ENCODE measurements around the gene COL8A1. TPM values are rescaled to one million over a fixed set of nuclear protein-coding genes. Genes with fewer than 3 reads are reported as not detected.

The COL8A1 gene
- total and polyA plus RNA-seq, 4 experiments from 2014 or later = not detected

DNA sequence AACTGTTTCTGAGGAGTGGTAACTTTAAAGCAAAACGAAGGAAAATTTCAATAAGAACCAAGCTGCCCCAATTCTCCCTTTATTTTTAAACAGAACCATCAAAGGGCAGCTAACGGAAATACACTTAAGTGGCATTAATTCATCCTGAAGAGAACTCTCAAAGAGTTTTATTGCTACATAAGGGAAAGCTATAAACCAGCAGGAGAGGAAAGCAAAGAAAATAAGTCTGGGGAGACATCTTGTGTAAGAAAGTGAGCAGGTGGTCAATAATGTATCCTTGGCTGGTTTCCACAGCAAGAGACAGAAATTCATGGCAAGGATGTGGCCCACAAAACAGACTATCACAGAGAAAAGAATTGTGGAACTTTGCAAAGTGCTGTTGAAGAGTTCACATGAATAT lies 139.3 kb downstream of the COL8A1 start:
- no peak overlapping the region for H3K27ac ChIP-seq (ENCODE audit: low read depth, low read length)
- CTCF ChIA-PET (ENCODE audit: partially characterized antibody) = no interaction called here
- no peaks in the 10 kb centered on the region for H3K4me1 ChIP-seq (ENCODE audit: insufficient read depth, low read length)
- H3K9me3 ChIP-seq (ENCODE audit: control insufficient read depth in 1 of 2, low read length in 2 of 2) = no peaks in the 10 kb centered on the region
- Mint-ChIP-seq H3K4me1 (peaks cover 0 to 8% (median 6%) of the 10 kb centered on the region in 4 donors), H3K9me3 (no peaks in the 10 kb centered on the region), H3K27ac (no peak overlapping the region), H3K27me3 (peaks cover 5 to 18% of the 10 kb centered on the region in 2 donors), H3K36me3 (no peaks in the 10 kb centered on the region), H3K4me3 (no peak overlapping the region)
- no peaks in the 10 kb centered on the region for H3K27me3 ChIP-seq (ENCODE audit: insufficient read depth, low read length)
- intact Hi-C loops (cut with micrococcal nuclease) = no loop called here
- H3K36me3 ChIP-seq (ENCODE audit: insufficient read depth, low read length) = no peaks in the 10 kb centered on the region
- H3K4me3 ChIP-seq (ENCODE audit: low read length in 2 of 2) = no peak overlapping the region
- no peak for DNase-seq
- POLR2A ChIA-PET (ENCODE audit: partially characterized antibody) = no interaction called here

DNA sequence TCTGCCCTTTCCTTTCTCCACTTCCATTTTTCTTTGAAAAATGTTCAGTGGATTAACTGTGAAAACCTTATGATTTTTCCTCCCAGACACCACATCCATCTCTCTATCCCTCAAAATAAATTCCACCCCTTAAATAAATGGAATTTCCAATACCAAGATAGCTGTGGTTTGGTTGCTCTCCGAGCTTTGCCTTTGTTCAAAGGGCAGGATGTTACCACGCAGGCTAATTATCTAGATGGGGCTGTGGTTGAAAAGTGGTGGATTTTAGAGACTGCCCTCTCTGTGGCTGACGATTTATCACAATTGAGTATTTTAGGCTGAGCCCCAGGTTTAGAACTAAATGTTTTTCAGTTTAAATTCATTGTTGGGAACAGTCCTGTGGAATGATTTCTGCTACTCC lies 142.4 kb downstream of the COL8A1 start:
- H3K4me1 ChIP-seq (ENCODE audit: insufficient read depth, low read length) = no peaks in the 10 kb centered on the region
- no peak for DNase-seq
- H3K9me3 ChIP-seq (ENCODE audit: control insufficient read depth in 1 of 2, low read length in 2 of 2) = no peaks in the 10 kb centered on the region
- H3K4me1 Mint-ChIP-seq = peaks cover 0 to 8% (median 6%) of the 10 kb centered on the region in 4 donors
- no peaks in the 10 kb centered on the region for H3K9me3 Mint-ChIP-seq
- ChIA-PET CTCF (ENCODE audit: partially characterized antibody) (no interaction called here), POLR2A (ENCODE audit: partially characterized antibody) (no interaction called here)
- H3K27me3 Mint-ChIP-seq = peaks cover 5 to 18% of the 10 kb centered on the region in 2 donors
- no peaks in the 10 kb centered on the region for H3K36me3 Mint-ChIP-seq
- no peaks in the 10 kb centered on the region for H3K36me3 ChIP-seq (ENCODE audit: insufficient read depth, low read length)
- no peak overlapping the region for H3K4me3 ChIP-seq (ENCODE audit: low read length in 2 of 2)
- H3K27me3 ChIP-seq (ENCODE audit: insufficient read depth, low read length) = no peaks in the 10 kb centered on the region
- H3K27ac ChIP-seq (ENCODE audit: low read depth, low read length) = no peak overlapping the region
- H3K27ac Mint-ChIP-seq = no peak overlapping the region
- H3K4me3 Mint-ChIP-seq = no peak overlapping the region
- intact Hi-C loops (cut with micrococcal nuclease) = no loop called here

DNA sequence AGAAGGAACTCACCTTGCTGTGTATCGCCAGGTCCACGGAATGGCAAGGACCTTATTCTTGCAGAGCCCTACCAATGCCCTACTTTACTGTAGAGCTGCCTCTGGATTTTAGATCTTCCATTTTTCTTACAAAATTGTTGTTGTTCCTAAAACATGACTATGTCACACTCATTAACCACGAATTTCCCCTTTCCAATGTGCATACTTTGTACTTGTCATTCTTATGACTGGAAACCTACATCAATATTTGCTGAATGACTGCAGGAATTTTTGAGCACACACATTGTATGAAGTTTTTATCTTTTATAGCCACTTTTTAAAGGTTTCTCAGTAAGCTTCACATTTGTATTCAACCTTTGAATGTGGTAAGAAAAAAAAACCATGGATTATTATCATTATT lies 143.4 kb downstream of the COL8A1 start:
- intact Hi-C loops (cut with micrococcal nuclease) = no loop called here
- H3K4me1 ChIP-seq (ENCODE audit: insufficient read depth, low read length) = no peaks in the 10 kb centered on the region
- no peak overlapping the region for H3K27ac Mint-ChIP-seq

DNA sequence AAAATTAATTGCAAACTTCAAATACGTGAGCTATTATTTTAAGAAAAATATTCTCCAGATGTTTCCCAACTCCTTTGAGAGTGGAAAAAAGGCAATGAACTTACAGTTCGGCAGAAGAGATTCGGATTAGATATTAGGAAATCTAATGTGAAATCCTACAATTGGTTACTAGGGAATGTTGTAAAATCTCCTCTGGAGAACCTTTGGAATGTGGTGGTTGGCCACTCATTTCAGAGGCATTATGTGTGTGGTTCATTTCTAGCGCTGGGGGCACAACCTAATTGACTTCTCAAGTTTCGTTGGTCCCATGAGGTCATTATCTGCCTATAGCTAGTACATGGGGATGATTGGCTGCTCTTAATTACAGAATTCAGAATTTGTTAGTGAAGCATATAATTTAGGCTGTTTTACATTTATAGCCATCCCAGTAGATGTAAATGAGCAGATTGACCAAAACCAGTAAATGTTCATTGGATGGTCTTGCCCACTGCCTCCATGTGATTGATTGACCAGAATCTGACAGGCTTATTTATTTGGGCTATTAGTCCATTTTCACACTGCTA lies 144.7 kb downstream of the COL8A1 start:
- ChIA-PET CTCF (ENCODE audit: partially characterized antibody) (interaction anchor here (0.8 kb wide), 1 partner anchor 25 kb away, joined by 3 read pairs; no protein-coding TSS in a partner anchor), POLR2A (ENCODE audit: partially characterized antibody) (no interaction called here)
- Mint-ChIP-seq H3K9me3 (no peaks in the 10 kb centered on the region), H3K27ac (no peak overlapping the region), H3K27me3 (peaks cover 5 to 12% of the 10 kb centered on the region in 2 donors), H3K4me3 (no peak overlapping the region), H3K36me3 (no peaks in the 10 kb centered on the region), H3K4me1 (peaks cover 0 to 8% (median 5%) of the 10 kb centered on the region in 4 donors)
- no peaks in the 10 kb centered on the region for H3K27me3 ChIP-seq (ENCODE audit: insufficient read depth, low read length)
- H3K36me3 ChIP-seq (ENCODE audit: insufficient read depth, low read length) = no peaks in the 10 kb centered on the region
- no peak for DNase-seq
- intact Hi-C loops (cut with micrococcal nuclease) = no loop called here
- H3K4me1 ChIP-seq (ENCODE audit: insufficient read depth, low read length) = no peaks in the 10 kb centered on the region
- no peak overlapping the region for H3K27ac ChIP-seq (ENCODE audit: low read depth, low read length)
- no peaks in the 10 kb centered on the region for H3K9me3 ChIP-seq (ENCODE audit: control insufficient read depth in 1 of 2, low read length in 2 of 2)
- no peak overlapping the region for H3K4me3 ChIP-seq (ENCODE audit: low read length in 2 of 2)

More for the DNA sequence above, 143.4 kb downstream of the COL8A1 start:
- Mint-ChIP-seq H3K4me1 (peaks cover 0 to 8% (median 5%) of the 10 kb centered on the region in 4 donors), H3K27me3 (peaks cover 5 to 18% of the 10 kb centered on the region in 2 donors), H3K4me3 (no peak overlapping the region), H3K9me3 (no peaks in the 10 kb centered on the region), H3K36me3 (no peaks in the 10 kb centered on the region)
- ChIA-PET CTCF (ENCODE audit: partially characterized antibody) (no interaction called here), POLR2A (ENCODE audit: partially characterized antibody) (no interaction called here)
- DNase-seq = no peak
- no peaks in the 10 kb centered on the region for H3K9me3 ChIP-seq (ENCODE audit: control insufficient read depth in 1 of 2, low read length in 2 of 2)
- no peaks in the 10 kb centered on the region for H3K36me3 ChIP-seq (ENCODE audit: insufficient read depth, low read length)
- H3K27ac ChIP-seq (ENCODE audit: low read depth, low read length) = no peak overlapping the region
- no peak overlapping the region for H3K4me3 ChIP-seq (ENCODE audit: low read length in 2 of 2)
- no peaks in the 10 kb centered on the region for H3K27me3 ChIP-seq (ENCODE audit: insufficient read depth, low read length)

DNA sequence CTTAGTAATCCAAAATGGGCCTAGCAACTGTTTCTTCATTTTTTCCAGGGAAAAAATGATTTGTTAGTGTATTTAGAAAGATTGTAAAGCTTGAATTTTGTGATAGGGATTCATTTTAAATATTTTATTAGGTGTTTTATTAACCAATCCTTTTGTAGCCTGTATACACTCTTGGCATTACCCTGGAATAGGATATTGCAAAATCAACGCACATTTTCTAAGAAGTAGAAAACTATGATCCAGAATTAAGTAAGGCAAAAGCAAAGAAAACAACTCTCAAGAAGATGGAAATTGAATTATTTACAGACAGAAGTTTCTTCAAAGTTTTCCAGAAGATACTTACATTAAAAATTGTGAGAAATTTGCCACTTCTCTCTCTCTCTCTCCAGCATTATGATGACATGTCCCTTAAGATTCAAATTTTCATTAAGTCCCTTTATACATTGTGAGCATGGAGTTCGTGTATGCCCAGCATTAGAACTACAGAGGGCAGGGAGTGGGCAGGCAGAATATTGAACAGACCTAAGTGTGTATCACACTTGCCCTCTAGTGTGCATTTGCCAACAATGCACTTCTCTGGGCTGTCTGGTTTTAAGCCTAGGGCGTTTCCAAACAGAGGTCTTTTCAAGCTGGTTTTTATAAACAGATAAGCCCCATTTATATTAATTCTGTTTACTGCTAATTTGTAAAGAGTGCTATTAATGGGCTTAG lies 150.8 kb downstream of the COL8A1 start:
- Histone ChIP-seq H3K4me3 (ENCODE audit: low read length in 2 of 2) (no peak overlapping the region), H3K4me1 (ENCODE audit: insufficient read depth, low read length) (no peaks in the 10 kb centered on the region), H3K27me3 (ENCODE audit: insufficient read depth, low read length) (no peaks in the 10 kb centered on the region), H3K27ac (ENCODE audit: low read depth, low read length) (no peak overlapping the region), H3K36me3 (ENCODE audit: insufficient read depth, low read length) (no peaks in the 10 kb centered on the region), H3K9me3 (ENCODE audit: control insufficient read depth in 1 of 2, low read length in 2 of 2) (no peaks in the 10 kb centered on the region)
- intact Hi-C loops (cut with micrococcal nuclease) = loop anchor here (1.0 kb wide), 1 partner anchor 972 kb away; no protein-coding TSS in a partner anchor
- ChIA-PET POLR2A (ENCODE audit: partially characterized antibody) (no interaction called here), CTCF (ENCODE audit: partially characterized antibody) (interaction anchor here (1.0 kb wide), 1 partner anchor 972 kb away, joined by 4 read pairs; no protein-coding TSS in a partner anchor)
- Mint-ChIP-seq H3K27me3 (peaks cover 0 to 4% of the 10 kb centered on the region in 2 donors), H3K9me3 (no peaks in the 10 kb centered on the region), H3K27ac (no peak overlapping the region), H3K36me3 (no peaks in the 10 kb centered on the region), H3K4me1 (peaks cover 0 to 2% (median under 1%) of the 10 kb centered on the region in 4 donors), H3K4me3 (no peak overlapping the region)
- peak in 2 of 5 donors; percentile 7 to 9 for DNase-seq

DNA sequence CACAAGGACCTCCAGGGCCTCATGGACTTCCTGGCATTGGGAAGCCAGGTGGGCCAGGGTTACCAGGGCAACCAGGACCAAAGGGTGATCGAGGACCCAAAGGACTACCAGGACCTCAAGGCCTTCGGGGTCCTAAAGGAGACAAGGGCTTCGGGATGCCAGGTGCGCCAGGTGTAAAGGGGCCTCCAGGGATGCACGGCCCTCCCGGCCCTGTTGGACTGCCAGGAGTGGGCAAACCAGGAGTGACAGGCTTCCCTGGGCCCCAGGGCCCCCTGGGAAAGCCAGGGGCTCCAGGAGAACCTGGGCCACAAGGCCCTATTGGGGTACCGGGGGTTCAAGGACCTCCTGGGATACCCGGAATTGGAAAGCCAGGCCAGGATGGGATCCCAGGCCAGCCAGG lies 156.1 kb downstream of the COL8A1 start:
- H3K4me1 ChIP-seq (ENCODE audit: insufficient read depth, low read length) = no peaks in the 10 kb centered on the region
- POLR2A ChIA-PET (ENCODE audit: partially characterized antibody) = no interaction called here
- no peaks in the 10 kb centered on the region for H3K9me3 ChIP-seq (ENCODE audit: control insufficient read depth in 1 of 2, low read length in 2 of 2)
- no peak overlapping the region for H3K27ac ChIP-seq (ENCODE audit: low read depth, low read length)
- no peak for DNase-seq
- H3K4me3 ChIP-seq (ENCODE audit: low read length in 2 of 2) = no peak overlapping the region
- no peaks in the 10 kb centered on the region for H3K36me3 ChIP-seq (ENCODE audit: insufficient read depth, low read length)
- Mint-ChIP-seq H3K4me3 (no peak overlapping the region), H3K36me3 (no peaks in the 10 kb centered on the region), H3K27ac (no peak overlapping the region), H3K9me3 (no peaks in the 10 kb centered on the region), H3K4me1 (no peaks in the 10 kb centered on the region), H3K27me3 (peaks cover 2 to 3% of the 10 kb centered on the region in 2 donors)
- intact Hi-C loops (cut with micrococcal nuclease) = no loop called here
- H3K27me3 ChIP-seq (ENCODE audit: insufficient read depth, low read length) = no peaks in the 10 kb centered on the region
- CTCF ChIA-PET (ENCODE audit: partially characterized antibody) = no interaction called here

DNA sequence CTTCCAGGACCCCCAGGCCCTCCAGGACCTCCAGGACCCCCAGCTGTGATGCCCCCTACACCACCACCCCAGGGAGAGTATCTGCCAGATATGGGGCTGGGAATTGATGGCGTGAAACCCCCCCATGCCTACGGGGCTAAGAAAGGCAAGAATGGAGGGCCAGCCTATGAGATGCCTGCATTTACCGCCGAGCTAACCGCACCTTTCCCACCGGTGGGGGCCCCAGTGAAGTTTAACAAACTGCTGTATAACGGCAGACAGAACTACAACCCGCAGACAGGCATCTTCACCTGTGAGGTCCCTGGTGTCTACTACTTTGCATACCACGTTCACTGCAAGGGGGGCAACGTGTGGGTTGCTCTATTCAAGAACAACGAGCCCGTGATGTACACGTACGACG lies 157.2 kb downstream of the COL8A1 start:
- no peaks in the 10 kb centered on the region for H3K36me3 ChIP-seq (ENCODE audit: insufficient read depth, low read length)
- Mint-ChIP-seq H3K4me3 (no peak overlapping the region), H3K4me1 (no peaks in the 10 kb centered on the region), H3K9me3 (no peaks in the 10 kb centered on the region), H3K27me3 (peaks cover 1 to 2% of the 10 kb centered on the region in 2 donors), H3K27ac (no peak overlapping the region), H3K36me3 (no peaks in the 10 kb centered on the region)
- no peaks in the 10 kb centered on the region for H3K27me3 ChIP-seq (ENCODE audit: insufficient read depth, low read length)
- H3K4me1 ChIP-seq (ENCODE audit: insufficient read depth, low read length) = no peaks in the 10 kb centered on the region
- no peak overlapping the region for H3K4me3 ChIP-seq (ENCODE audit: low read length in 2 of 2)
- POLR2A ChIA-PET (ENCODE audit: partially characterized antibody) = no interaction called here
- H3K27ac ChIP-seq (ENCODE audit: low read depth, low read length) = no peak overlapping the region
- DNase-seq = no peak
- intact Hi-C loops (cut with micrococcal nuclease) = no loop called here
- CTCF ChIA-PET (ENCODE audit: partially characterized antibody) = no interaction called here
- no peaks in the 10 kb centered on the region for H3K9me3 ChIP-seq (ENCODE audit: control insufficient read depth in 1 of 2, low read length in 2 of 2)

Measured in CD4-positive, alpha-beta memory T cell (primary cell).